Stimulated activated CD4-positive, alpha-beta T cell treated with anti-CD3 and anti-CD28 coated beads, Interleukin-2, amount 100 ng/mL, for 24 hours (primary cell): ENCODE measurements around the gene SHFL.

Source experiments
- DNase-seq, 2 donors: peaks; one replicate each; pipeline ENCODE4 v3.0.0-alpha.2; 2020

SHFL gene

GRCh38 chr19:10110076-10110971 is 24.2 kb downstream of the SHFL start:
- DNase-seq = peak in 1 of 2 donors; percentile 13

GRCh38 chr19:10110972-10111317 is 24.8 kb downstream of the SHFL start:
- no peak for DNase-seq

DNA sequence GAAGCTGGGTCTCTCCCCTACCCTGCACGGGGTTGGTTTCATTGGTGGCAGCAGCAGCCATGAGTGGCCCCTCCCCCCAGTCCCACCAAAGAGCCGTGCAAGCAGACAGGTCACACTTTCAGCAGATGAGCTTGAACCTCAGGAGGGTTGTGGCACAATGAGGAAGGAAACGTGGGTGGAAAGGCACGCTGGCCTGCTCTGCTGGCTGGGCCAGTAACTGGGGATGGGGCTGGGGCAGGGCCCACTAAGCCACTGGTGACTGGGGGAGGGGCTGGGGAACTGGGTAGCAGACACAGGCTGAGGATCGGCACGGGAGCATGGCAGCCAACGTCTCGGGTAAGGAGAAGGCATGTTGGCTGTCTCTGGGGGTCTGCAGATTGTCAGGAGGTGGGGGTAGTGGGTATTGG is 25.3 kb downstream of the SHFL start, which contains the start of gene P2RY11:
Gene P2RY11 (plus strand): TSS at position 289 of the 407 bp plus-strand sequence. CDS start 29 bp downstream, at position 318.
- peak; percentile 41 to 68 for DNase-seq

- DNase-seq = peak; percentile 67 to 73
Observed at GRCh38 chr19:10112037-10112761, 26.1 kb downstream of the SHFL start.

DNA sequence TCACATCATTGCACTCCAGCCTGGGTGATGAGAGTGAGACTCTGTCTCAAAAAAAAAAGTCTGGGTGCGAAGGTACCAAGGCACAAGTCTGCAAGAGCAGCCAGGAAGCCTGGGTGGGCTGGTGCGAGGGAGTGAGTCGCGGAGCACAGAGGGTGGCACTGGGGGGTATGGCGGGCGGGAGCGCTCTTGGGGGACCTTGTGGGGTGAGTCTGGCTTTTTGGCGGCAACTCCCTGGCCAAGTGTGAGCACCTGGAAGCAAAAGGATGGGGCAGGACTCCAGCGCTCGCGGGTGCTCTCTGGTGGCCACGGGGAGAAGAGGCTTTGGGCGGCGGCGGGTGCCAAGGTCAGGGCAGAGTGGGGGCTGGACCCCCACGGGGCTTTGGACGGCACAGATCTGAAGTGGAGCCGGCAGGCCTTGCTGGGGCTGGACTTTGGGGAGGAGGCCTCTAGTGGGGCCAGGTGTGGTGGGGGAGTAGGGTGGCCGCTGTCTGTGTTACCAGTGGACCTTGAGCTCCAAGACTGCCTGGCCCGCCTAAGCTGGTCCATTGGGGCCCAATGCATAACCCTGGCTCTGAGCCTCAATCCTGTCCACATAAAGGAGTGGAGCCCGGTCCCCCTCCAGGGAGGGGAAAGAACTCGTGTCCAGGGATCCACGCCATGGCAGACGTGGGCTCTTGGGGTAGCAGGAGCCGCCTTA is 26.9 kb downstream of the SHFL start:
- DNase-seq = peak; percentile 78 to 81

GRCh38 chr19:10113592-10113963 is 27.5 kb downstream of the SHFL start:
- peak; percentile 33 to 57 for DNase-seq

GRCh38 chr19:10113964-10114650 is 28.0 kb downstream of the SHFL start:
- DNase-seq = peak; percentile 41 to 44

GRCh38 chr19:10114651-10115391 is 28.7 kb downstream of the SHFL start:
- DNase-seq = peak; percentile 40 to 50

DNA sequence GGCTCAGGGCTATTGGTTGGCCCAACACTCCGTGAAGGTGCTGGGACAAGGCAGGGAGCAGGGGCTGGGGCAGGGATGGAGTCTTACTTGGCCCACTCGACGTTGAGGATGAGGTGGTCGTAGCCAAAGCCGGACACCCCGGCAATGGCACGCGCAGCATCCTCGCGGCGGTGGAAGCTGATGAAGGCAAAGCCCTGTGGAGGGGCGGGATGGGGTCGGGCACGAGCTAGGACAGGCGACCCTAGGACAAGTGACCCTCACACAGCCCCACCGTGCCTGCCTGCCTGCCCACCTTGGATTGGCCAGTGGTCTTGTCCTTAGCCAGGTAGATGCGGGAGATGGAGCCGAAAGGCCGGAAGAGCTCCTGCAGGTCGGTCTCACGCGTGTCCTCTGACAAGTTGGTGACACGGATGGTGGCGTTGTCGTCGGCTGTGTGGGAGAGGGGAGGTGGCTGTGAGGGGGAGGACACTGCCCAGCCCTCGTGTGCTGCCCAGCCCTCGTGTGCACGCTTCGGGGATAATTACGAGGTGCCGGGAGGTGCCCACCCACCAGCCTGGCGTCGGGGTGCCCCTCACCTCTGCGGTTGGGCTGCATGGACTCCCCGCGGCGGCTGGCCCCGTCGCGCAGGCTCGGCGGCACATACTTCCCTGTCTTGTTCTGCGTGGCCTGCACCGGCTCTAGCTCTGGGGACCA is 29.4 kb downstream of the SHFL start:
- DNase-seq = peak; percentile 25 to 39

DNA sequence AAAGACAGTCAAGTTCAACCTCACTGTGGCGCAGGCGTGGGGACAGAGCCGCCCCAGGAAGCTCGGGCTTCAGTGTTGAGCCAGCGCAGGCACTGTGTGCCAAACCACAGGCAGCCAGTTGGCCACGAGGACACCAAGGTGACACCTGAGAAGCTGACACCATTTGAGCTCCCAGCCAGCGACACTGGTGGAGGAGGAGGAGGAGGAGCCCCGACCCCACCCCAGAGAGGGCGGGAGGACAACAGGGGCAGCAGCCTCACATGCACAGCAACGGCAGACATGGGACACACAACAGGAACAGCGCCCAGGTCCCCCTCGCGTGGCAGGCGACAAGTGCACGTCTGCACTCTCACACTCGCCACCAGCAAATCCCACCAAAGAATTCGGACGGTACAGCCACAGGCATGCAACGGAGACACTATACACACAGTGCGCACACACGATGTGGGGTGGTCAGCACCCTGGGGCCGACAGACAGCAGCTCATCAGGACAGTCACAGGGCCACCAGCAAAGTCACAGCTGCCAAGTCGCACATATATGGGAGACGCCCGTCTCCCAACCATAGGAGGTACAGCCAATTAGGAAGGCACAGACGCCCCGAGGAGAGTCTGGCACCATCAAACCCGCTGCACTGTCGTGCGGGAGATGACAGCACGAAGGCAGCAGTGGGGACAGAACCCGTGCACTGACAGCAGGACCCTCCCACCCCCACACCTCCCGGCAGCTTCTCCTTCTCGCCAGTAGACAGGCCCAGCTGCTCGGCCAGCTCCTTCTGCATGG is 30.2 kb downstream of the SHFL start:
- DNase-seq = no peak

GRCh38 chr19:10116866-10117616 is 30.9 kb downstream of the SHFL start:
- no peak for DNase-seq

- DNase-seq = no peak
Observed at GRCh38 chr19:10118960-10119359, 32.8 kb downstream of the SHFL start.

DNA sequence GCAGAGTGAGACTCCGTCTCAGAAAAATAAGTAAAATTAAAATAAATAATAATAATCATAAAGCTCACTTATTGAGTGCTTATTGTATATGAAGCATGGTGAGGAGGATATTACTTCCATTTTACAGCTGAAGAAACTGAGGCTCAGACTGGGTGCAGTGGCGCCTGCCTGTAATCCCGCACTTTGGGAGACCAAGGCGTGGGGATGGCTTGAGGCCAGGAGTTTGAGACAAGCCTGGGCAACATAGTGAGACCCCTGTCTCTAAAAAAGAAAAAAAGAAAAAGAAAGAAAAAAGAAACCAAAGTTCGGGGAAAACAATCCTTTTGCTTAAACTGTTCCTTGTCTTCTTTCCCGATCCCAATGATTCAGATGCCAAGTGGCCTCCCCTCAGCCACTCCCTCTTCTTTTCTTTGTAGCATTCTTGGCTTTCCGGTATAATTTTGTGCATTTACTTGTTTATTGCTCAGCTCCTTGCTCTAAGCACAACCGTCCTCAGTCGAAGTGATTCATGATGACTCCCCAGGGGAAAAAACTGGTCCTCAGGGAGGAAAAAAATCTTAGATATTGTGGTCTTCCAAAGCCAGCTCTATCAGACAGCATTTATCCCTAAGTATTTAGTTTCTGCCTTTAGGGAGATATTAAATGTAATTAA is 34.5 kb downstream of the SHFL start:
- DNase-seq = no peak

- DNase-seq = no peak
Observed at GRCh38 chr19:10122045-10122444, 35.9 kb downstream of the SHFL start.

DNA sequence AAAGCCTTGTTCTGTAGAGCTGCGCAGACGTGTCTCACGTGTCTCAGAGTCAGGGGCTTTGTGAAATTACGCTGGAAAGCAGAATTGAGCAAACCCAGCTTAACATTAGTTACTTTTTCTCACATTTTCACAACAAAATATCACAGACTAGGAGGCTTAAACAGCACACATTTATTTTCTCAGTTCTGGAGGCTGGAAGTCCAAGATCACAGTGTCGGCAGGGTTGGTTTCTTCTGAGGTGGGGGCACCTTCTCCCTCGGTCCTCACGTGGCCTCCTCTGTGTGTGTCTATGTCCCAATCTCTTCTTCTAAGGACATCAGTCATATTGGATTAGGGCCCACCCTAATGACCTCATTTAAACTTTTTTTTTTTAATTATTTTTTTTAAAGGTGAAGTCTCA is 38.3 kb downstream of the SHFL start:
- DNase-seq = no peak

DNA sequence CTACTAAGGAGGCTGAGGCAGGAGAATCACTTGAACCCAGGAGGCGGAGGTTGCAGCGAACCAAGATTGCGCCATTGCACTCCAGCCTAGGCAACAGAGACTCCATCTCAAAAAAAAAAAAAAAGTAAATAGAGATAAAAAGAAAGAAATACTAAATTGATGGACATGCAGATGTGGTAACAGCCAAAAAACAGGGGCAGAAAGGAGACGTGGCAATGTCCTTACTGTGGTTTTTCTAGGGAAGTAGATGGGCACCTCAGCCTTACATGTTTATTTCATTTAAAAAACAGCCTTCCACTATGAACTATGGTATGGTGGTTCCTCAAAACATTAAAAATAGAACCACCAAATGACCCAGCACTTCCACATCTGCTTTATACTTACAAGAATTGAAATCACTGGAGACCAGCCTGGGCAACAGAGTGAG is 40.1 kb downstream of the SHFL start:
- no peak for DNase-seq

- DNase-seq = no peak
Observed at GRCh38 chr19:10132905-10133304, 46.8 kb downstream of the SHFL start.

- no peak for DNase-seq
Observed at GRCh38 chr19:10133596-10133995, 47.5 kb downstream of the SHFL start.

GRCh38 chr19:10134040-10134439 is 47.9 kb downstream of the SHFL start:
- DNase-seq = no peak
